ENCODE data around the gene ATF1.

DNA sequence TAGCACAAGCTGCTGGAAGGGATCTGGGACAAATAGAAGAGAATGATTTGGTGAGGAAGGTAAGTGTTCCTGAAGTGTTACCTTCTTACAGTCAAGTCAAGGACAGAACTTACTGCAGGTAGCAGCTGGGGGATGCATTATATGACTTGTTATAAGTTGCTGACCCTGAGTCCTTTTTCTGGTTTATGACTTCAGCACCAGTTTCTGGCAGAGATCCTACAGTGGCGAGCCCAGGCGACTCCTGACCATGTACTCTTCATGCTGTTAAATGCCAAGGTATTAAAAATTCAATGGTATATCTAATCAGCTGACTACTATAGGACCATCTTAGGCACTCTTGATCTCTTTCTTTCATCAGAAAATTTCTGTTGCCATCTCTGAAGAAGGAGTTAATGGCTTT is 45.1 kb upstream of the ATF1 start:
- TF ChIP-seq POLR2A (IDR thresholded peaks at IDR 0.05; ENCODE audit: low read depth), result no peak
- TF ChIP-seq, protein P1, sequence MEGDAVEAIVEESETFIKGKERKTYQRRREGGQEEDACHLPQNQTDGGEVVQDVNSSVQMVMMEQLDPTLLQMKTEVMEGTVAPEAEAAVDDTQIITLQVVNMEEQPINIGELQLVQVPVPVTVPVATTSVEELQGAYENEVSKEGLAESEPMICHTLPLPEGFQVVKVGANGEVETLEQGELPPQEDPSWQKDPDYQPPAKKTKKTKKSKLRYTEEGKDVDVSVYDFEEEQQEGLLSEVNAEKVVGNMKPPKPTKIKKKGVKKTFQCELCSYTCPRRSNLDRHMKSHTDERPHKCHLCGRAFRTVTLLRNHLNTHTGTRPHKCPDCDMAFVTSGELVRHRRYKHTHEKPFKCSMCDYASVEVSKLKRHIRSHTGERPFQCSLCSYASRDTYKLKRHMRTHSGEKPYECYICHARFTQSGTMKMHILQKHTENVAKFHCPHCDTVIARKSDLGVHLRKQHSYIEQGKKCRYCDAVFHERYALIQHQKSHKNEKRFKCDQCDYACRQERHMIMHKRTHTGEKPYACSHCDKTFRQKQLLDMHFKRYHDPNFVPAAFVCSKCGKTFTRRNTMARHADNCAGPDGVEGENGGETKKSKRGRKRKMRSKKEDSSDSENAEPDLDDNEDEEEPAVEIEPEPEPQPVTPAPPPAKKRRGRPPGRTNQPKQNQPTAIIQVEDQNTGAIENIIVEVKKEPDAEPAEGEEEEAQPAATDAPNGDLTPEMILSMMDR (IDR thresholded peaks at IDR 0.05), result no peak
